Tibial nerve (tissue), 3 donors: ENCODE measurements around the gene BMP8A.

Source experiments
- CTCF ChIP-seq, 5 experiments: fragments of 200-600 bp in 3 of 5; fragments of 450-650 bp in 2 of 5; sonication (generic) in 3 of 5; IDR thresholded peaks; one replicate each; pipeline ENCODE4 v1.5.1; 2016 to 2019; ENCODE audit warnings: antibody characterized with exemption in 5 of 5, mild to moderate bottlenecking in 3 of 5, moderate library complexity in 2 of 5
- POLR2A ChIP-seq, 2 donors: fragments of 450-650 bp; IDR thresholded peaks; one replicate each; pipeline ENCODE4 v1.6.1; 2017; ENCODE audit warnings: antibody characterized with exemption in 2 of 2, mild to moderate bottlenecking in 2 of 2, moderate library complexity in 2 of 2

GRCh38 chr1:39458991-39459390 is 32.4 kb upstream of the BMP8A start:
- no peak for TF ChIP-seq POLR2A (IDR thresholded peaks at IDR 0.05)
- TF ChIP-seq CTCF (IDR thresholded peaks at IDR 0.05) = no peak
